HG02981 (cell line): ENCODE data around the gene ANKMY1.

Experiments
- ATAC-seq: cut with Tn5 transposase; IDR thresholded peaks from one replicate; pipeline ENCODE4 v1.9.1; 2021; ENCODE audit warnings: mild to moderate bottlenecking, moderate library complexity; ENCODE audit not compliant: unreplicated experiment

Gene ANKMY1

GRCh38 chr2:240462707-240463273 lies 95.0 kb downstream of the ANKMY1 start:
- ATAC-seq: no peak

DNA sequence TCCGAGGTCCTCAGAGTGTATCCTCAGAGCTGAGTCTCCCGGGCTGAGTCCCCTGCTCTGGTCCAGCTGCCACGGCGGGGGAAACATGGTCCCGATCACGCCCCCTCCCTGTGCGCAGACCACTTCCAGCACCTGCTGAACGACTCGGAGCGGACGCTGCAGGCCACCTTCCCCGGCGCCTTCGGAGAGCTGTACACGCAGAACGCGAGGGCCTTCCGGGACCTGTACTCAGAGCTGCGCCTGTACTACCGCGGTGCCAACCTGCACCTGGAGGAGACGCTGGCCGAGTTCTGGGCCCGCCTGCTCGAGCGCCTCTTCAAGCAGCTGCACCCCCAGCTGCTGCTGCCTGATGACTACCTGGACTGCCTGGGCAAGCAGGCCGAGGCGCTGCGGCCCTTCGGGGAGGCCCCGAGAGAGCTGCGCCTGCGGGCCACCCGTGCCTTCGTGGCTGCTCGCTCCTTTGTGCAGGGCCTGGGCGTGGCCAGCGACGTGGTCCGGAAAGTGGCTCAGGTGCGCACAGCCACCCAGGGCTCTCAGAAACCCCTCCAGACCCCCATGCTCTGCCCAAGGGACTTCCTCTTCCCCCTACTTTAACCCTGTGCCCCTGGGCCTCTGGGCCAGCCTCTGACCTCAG lies 95.6 kb downstream of the ANKMY1 start:
- ATAC-seq: no peak

GRCh38 chr2:240461471-240462072 lies 96.2 kb downstream of the ANKMY1 start:
- ATAC-seq: no peak

- no peak for ATAC-seq
Measured at GRCh38 chr2:240460781-240461431, 96.9 kb downstream of the ANKMY1 start.

DNA sequence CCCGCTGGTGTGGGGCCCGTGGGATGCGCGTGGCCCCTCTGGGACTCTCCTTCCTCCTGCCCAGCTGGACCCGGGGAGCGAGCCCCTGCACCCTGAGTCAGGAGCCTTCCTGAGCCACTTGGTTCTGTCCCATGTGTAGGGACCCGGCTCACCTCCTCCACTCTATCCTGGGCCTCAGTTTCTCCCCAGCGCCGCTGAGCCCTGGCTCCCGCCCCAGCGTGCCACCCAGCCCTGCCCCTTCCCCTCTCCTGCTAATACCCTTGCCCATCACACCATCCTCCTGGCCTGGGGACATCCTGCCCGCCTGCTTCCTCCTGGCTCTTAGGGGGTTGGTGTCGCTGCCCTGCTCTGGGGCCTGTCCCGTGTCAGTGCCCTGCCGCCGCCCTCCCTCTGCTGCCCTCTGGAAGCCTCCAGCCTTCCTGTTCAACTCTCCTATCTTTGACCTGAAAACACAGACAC lies 97.5 kb downstream of the ANKMY1 start:
- ATAC-seq: no peak

DNA sequence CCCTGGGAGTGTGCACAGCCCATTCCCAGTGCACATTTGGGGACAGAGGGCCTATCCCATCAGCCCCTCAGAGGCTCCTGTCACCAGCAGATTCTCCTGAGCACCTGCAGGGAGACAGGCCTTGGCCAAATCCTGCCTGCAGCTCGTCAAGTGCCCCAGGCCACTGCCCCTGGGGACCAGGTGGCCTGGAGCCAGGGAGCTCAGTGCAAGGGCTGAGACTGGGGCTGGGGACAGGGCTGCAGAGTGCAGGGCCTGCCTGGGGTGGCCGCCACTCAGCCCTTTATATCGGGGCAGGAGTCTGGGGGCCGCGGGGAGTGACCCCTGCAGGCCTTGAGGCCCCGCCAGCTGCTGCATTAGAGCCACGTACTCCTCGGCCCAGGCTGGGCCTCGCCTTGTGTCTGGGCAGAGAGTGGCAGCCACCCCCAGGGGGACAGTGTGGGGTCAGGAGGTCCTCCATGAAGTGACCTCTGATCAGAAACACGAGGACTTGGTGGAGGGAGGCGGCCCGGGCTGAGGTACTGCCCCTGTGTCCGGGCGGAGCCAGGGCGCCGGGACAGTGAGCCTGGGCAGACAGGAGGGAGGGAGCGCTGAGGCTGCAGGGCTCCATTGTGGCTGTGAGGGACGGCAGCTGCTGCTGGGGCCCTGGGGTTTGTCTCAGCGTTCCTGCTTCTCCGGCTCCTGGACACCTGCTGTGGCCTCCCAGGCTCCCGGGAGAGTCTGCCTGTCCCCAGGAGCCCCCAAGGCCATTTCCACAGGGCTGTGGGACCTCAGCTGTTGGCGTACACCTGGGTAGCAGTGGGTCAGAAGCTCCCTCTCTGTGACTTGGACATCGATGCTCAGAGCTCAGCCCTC lies 98.2 kb downstream of the ANKMY1 start:
- no peak for ATAC-seq

DNA sequence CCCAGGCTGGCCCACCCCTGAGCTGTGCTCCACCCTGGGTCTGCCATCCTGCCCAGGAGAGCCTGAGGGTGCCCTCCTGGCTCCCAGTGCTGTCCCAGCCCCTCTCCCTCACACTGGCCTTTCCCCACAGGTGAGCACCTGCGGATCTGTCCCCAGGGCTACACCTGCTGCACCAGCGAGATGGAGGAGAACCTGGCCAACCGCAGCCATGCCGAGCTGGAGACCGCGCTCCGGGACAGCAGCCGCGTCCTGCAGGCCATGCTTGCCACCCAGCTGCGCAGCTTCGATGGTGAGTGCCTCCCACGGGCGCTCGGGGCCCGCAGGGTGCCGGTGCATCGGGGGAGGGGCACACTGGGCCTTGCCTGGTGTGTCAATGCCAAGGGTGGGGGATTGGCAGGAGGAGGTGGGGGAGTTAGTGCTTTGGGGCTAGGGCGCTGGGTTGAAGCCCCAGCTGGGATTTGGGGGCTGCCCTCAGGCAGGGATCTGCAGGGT lies 98.8 kb downstream of the ANKMY1 start:
- no peak for ATAC-seq

DNA sequence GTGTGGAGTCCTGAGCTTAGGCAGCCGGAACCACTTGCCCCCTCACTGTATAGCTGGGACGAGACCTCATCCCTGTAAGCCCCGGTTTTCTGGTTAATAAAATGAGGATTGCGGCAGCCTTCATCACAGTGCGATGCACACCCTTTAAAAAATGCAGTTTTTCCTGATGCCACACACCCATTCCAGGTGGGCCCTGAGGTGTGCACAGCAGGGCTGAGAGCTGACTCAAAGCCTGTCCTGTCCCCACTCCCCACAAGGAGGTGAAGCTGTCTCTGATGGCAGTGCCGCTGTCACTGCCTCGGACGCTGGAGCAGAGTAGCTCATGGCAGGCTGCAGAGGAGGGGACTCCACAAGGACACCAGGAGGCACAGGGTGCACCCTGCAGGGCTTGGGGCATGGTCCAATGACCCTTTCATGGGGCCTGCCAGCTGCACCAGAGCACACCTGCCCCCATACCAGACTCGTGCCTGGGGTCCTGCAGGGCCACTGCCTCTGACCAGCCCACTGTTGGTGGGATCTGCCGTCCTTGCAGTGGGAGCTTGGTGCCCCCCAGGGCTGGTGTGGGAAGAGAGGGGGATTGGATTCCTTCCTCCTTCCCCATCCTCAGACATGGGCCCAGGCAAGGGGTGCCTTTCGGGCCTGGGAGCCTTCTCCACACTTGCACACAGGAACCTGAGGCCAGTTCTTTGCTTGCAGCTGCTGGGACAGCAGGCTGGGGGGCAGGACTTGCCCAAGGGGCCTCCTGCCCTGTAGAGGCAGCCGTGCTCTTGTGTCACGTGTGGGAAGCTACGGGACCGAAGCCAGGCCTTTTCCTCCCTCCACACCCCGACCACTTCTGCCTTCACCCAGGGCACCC lies 99.5 kb downstream of the ANKMY1 start:
- no peak for ATAC-seq

GRCh38 chr2:240457223-240458043 lies 100.4 kb downstream of the ANKMY1 start:
- no peak for ATAC-seq

GRCh38 chr2:240456447-240457222 lies 101.2 kb downstream of the ANKMY1 start:
- ATAC-seq: no peak

DNA sequence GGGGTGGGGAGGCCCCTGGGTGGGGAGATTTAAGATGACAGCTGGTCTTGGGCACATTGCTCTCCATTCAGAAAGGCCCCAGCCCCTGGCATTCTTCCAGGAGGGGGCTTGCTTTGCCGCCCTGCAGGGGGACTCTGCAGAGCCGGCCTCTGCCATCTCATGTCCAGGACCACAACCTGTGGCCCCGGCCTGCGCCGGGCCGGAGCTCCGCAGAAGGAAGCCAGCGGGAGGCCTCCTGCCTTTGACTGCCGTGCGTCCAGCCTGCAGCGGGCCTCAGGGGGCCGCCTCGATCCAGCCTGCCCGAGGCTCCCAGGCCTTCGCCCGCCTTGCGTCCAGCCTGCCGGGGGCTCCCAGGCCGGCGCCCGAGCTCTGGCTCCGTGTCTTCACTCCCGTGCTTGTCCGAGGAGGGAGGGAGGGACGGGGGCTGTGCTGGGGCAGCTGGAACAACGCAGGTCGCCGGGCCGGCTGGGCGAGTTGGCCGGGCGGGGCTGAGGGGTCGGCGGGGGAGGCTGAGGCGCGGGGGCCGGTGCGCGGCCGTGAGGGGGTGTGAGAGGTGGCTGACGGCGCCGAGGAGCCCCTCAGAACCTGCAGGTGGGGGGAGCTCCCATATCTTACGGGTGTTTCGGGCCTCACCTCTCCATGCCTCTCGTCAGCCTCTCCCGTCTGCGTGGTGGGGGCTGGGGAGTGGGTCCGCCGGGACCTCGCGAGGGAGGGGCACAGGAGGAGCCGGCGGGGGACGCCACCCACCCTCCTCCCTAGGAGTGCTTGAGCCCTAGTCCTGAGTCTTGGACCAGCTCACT lies 101.9 kb downstream of the ANKMY1 start:
- no peak for ATAC-seq

GRCh38 chr2:240455272-240455646 lies 102.5 kb downstream of the ANKMY1 start:
- ATAC-seq: no peak

DNA sequence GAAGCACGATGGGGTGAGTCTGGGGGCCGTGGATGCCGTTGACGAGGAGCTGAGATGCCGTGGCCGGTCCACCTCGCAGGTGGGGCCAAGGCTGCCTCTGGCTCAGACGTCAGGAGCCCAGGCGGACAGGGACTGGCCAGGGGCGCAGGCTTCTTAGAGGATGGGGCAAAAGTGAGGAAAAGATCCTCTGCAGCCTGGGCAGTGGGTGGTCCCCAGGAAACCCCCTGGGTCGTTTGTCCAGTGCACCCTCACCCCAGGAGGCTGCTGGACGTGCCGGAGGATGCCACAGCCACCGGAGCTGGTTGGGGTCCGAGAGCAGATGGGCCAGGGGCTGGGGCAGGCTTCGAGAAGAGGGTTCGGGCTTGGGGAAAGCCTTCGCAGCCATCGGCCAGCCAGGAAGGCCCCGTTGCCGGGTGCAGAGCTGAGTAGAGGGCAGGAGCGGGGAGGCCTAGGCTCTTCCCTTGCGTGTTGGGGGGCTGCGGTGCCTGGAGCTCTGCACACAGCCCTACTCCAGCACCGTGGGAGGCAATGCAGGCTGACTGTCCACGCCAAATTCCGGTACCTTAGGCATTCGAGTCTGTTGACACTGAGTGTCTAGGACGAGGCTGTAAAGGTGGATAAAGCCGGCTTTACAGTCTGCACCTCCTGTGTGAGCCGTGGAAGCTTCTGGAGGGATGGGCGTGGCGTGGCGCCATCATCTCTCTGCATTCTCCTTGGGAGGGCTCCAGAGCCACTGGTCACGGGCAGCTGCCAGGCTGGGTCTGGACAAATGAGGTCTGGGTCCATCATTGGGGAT lies 103.5 kb downstream of the ANKMY1 start:
- no peak for ATAC-seq

DNA sequence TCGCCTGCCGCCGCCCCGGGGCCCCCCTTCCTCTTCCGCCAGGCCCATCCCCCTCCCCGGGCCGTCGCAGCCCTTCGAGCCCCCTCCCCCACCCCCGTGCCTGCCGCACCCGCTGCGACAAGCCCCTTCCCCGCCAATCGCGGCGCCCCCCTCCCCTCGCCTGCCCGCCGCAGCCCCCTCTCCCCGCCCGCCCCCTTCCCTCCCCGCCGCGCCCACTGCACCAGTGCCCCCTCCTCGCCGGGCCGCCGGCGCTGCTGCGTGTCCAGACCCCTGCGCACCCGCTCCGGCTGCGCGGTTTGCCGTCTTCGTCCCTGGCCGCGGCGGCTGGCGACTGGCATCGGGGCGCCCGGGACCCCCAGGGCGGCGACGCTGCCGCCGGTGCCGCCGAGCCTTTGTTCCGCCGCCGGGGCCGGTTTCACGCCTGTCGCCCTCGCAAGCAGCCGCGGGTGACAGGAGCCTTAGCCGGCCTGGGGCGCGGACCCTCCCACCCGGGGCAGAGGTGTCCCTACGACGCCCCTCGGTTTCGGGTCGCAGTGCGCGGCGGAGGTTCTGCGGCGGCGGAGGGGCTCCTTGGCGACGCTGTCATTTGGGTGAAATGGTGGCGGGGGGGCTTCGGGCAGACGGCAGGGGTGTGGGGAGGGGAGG lies 104.2 kb downstream of the ANKMY1 start:
- ATAC-seq: no peak

DNA sequence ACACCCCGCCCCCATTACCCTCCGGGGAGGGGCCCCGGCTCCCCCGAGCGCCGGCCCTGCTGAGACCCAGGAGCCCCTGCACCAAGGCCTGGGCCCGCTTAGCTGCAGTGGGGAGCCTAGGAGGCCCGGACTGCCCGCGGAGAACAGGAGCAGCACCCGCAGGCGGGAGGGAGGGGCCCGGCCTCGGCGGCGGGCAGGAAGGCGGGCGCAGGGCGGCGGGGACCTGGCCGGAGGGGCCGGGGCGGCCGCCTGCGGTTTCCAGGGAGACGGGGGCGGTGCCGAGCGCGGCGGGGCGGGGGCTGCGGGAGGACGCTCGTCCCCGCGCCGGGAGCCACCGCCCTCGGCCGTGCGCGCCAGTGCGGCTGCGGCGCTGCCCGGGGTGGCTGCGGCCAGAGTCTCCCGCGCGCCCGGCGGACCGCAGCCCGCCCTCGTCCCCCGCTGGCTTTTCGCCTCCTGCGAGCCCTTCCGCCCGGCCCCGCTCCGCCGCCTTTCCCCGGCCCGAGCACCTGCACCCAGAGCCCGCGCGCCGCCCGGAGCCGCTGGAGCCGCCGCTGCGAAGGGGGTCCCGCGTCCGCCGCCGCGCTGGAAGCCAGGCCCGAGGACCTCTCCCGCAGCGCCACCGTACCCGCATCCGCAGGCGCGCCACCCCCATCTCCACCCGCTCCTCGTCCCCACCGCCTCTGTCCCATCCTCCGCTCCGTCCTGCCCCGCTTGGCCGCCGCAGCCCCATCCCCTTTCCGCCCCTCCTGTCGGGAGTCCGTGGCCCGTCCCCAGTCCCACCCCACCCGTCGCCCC lies 105.1 kb downstream of the ANKMY1 start:
- ATAC-seq: no peak
